A549 (cell line): ENCODE data around the gene FRMD4A. TPM values are rescaled to one million over a fixed set of nuclear protein-coding genes. Genes with fewer than 3 reads are reported as not detected.

ENCODE experiments used
- ATAC-seq, 2 experiments: fragments of 200-7000 bp in 1 of 2; fragments of >200 bp in 1 of 2; cut with Nextera tagmentation in 1 of 2; cut with Tn5 transposase in 1 of 2; 3 replicates each; pipeline versions ENCODE4 v1.8.0 to v1.9.1; 2018 to 2020; ENCODE audit warnings: mild to moderate bottlenecking in 1 of 2, moderate library complexity in 1 of 2
- CTCF ChIA-PET: fragments of 300-600 bp; sonication (Branson Sonifier 250); formaldehyde crosslinking; extraction: SDS; loops from one replicate; lab custom pipeline; 2021; ENCODE audit warnings: antibody characterized with exemption, inconsistent platforms; lab: Yijun Ruan, JAX
- POLR2A ChIA-PET: fragments of 350-600 bp; formaldehyde crosslinking; extraction: SDS; loops from one replicate; lab custom pipeline; 2021; ENCODE audit warnings: antibody characterized with exemption, inconsistent platforms; lab: Yijun Ruan, JAX
- DNase-seq, 2 experiments: peaks; one replicate each; pipeline versions ENCODE4 v3.0.0 to v3.0.0-alpha.2; 2011 to 2016; ENCODE audit warnings: low read depth in 1 of 2, low spot score in 1 of 2
- FAIRE-seq: peaks from 2 replicates; lab custom pipeline; 2011; peaks lifted over from hg19 to GRCh38; lab: Jason Lieb, UNC
- H3K27ac ChIP-seq, 2 experiments: fragments of >200 bp; sonication (Bioruptor Twin); formaldehyde crosslinking; 3 replicates each; pipeline ENCODE4 v1.5.1; 2016 to 2017
- H3K4me1 ChIP-seq: fragments of >200 bp; sonication (Bioruptor Twin); formaldehyde crosslinking; 3 replicates; pipeline ENCODE4 v1.6.1; 2016
- H3K4me2 ChIP-seq: fragments of >200 bp; sonication (Bioruptor Twin); formaldehyde crosslinking; 3 replicates; pipeline ENCODE4 v1.6.1; 2016
- H3K4me3 ChIP-seq: fragments of >200 bp; sonication (Bioruptor Twin); formaldehyde crosslinking; 3 replicates; pipeline ENCODE4 v1.5.1; 2016
- H3K9me3 ChIP-seq: fragments of >200 bp; sonication (Bioruptor Twin); formaldehyde crosslinking; 3 replicates; pipeline ENCODE4 v1.6.1; 2016
- ATOH8 ChIP-seq: fragments of 250-450 bp; sonication (Bioruptor Pico); IDR thresholded peaks from 2 replicates; pipeline ENCODE4 v1.5.0; 2020; ENCODE audit warnings: low read depth, mild to moderate bottlenecking, moderate library complexity
- BCL3 ChIP-seq: fragments of >200 bp; sonication (Bioruptor Twin); formaldehyde crosslinking; IDR thresholded peaks from 3 replicates; pipeline ENCODE4 v1.6.1; 2016
- BHLHE40 ChIP-seq: IDR thresholded peaks from 2 replicates; pipeline ENCODE4 v1.6.1; 2012; ENCODE audit warnings: low read depth, low read length, inconsistent platforms
- CEBPB ChIP-seq, 2 experiments: fragments of >200 bp in 1 of 2; sonication (Bioruptor Twin) in 1 of 2; formaldehyde crosslinking in 1 of 2; IDR thresholded peaks; 2 replicates each; pipeline ENCODE4 v1.6.1; 2012 to 2016
- CHD2 ChIP-seq: fragments of 150-350 bp; IDR thresholded peaks from 2 replicates; pipeline ENCODE4 v1.6.1; 2014; ENCODE audit warnings: low read length; ENCODE audit not compliant: partially characterized antibody
- E2F6 ChIP-seq: IDR thresholded peaks from 2 replicates; pipeline ENCODE4 v1.6.1; 2012; ENCODE audit warnings: low read depth, borderline replicate concordance
- FOSL2 ChIP-seq, 2 experiments: fragments of 450-650 bp in 1 of 2; fragments of >200 bp in 1 of 2; sonication (Bioruptor Twin) in 1 of 2; formaldehyde crosslinking; IDR thresholded peaks; 2 replicates each; pipeline versions ENCODE4 v1.5.0 to v1.6.1; 2016 to 2020; ENCODE audit warnings: mild to moderate bottlenecking in 1 of 2, moderate library complexity in 1 of 2
- FOXS1 ChIP-seq: fragments of 250-450 bp; sonication (Bioruptor Pico); IDR thresholded peaks from 2 replicates; pipeline ENCODE4 v1.5.0; 2020; ENCODE audit warnings: mild to moderate bottlenecking, moderate library complexity
- HMGXB4 ChIP-seq: fragments of 250-450 bp; sonication (Bioruptor Pico); IDR thresholded peaks from 2 replicates; pipeline ENCODE4 v1.5.0; 2021; ENCODE audit warnings: mild to moderate bottlenecking, moderate library complexity, borderline replicate concordance
- HOXB13 ChIP-seq: fragments of 250-450 bp; sonication (Bioruptor Pico); IDR thresholded peaks from 2 replicates; pipeline ENCODE4 v1.5.0; 2020; ENCODE audit warnings: low read depth, mild to moderate bottlenecking, moderate library complexity
- JUNB ChIP-seq: fragments of >200 bp; sonication (Bioruptor Twin); formaldehyde crosslinking; IDR thresholded peaks from 2 replicates; pipeline ENCODE4 v1.6.1; 2016
- KDM1A ChIP-seq: fragments of 200-600 bp; sonication (generic); IDR thresholded peaks from 2 replicates; pipeline ENCODE4 v1.6.1; 2016; ENCODE audit warnings: low read depth, mild to moderate bottlenecking
- MAFK ChIP-seq: fragments of 450-650 bp; IDR thresholded peaks from 2 replicates; pipeline ENCODE4 v1.6.1; 2014; ENCODE audit not compliant: partially characterized antibody
- MAX ChIP-seq: IDR thresholded peaks from 2 replicates; pipeline ENCODE4 v1.6.1; 2012
- MAZ ChIP-seq: fragments of 150-350 bp; IDR thresholded peaks from 2 replicates; pipeline ENCODE4 v1.6.1; 2014; ENCODE audit warnings: antibody characterized with exemption, low read depth, low read length, borderline replicate concordance
- POLR2AphosphoS2 ChIP-seq: conservative IDR thresholded peaks from 2 replicates; pipeline ENCODE4 v1.6.1; 2012; ENCODE audit warnings: low read length, improper control_type of control experiment, inconsistent platforms
- RARB ChIP-seq: fragments of 250-450 bp; sonication (Bioruptor Pico); IDR thresholded peaks from 2 replicates; pipeline ENCODE4 v1.8.0; 2021; ENCODE audit warnings: mild to moderate bottlenecking, moderate library complexity
- SMC3 ChIP-seq: fragments of >200 bp; sonication (Bioruptor Twin); formaldehyde crosslinking; IDR thresholded peaks from 3 replicates; pipeline ENCODE4 v1.6.1; 2018; ENCODE audit warnings: inconsistent platforms
- TFCP2L1 ChIP-seq: fragments of 250-450 bp; sonication (Bioruptor Pico); IDR thresholded peaks from 2 replicates; pipeline ENCODE4 v1.5.0; 2021; ENCODE audit warnings: mild to moderate bottlenecking
- USF2 ChIP-seq: fragments of 450-650 bp; IDR thresholded peaks from 2 replicates; pipeline ENCODE4 v1.6.1; 2014; ENCODE audit warnings: antibody characterized with exemption
- ZFP36 ChIP-seq: fragments of 450-650 bp; IDR thresholded peaks from 2 replicates; pipeline ENCODE4 v1.6.1; 2014; ENCODE audit warnings: borderline replicate concordance; ENCODE audit not compliant: partially characterized antibody
- ZNF302 ChIP-seq: fragments of 250-450 bp; sonication (Bioruptor Pico); IDR thresholded peaks from 2 replicates; pipeline ENCODE4 v1.9.0; 2021; ENCODE audit warnings: inconsistent platforms, mild to moderate bottlenecking, moderate library complexity
- ZSCAN20 ChIP-seq: fragments of 250-450 bp; sonication (Bioruptor Pico); IDR thresholded peaks from 2 replicates; pipeline ENCODE4 v1.8.0; 2022; ENCODE audit warnings: mild to moderate bottlenecking, moderate library complexity
- WGBS: methylation state at CpG from one replicate; pipeline ENCODE4 v1.1.6; 2017; ENCODE audit errors: missing lambda C conversion rate; 5-methylcytosine and 5-hydroxymethylcytosine counted together
- polyA plus RNA-seq, 4 experiments: library from polyadenylated mRNA; depleted of rRNA in 3 of 4; stranded (reverse); fragments of >200 nt; fragmentation: RNase III in 1 of 4; extraction: RNeasy Plus Mini Kit Qiagen cat#74134 plus additional on column Dnase treatment in 1 of 4; gene quantifications; 2 replicates in 3 of 4; 3 replicates in 1 of 4; pipeline ENCODE4 v1.2.3, GENCODE V29; 2011 to 2017

FRMD4A gene
- polyA plus RNA-seq, 2 of the 4 experiments (the other 2 are of a cell fraction) = 2.5 to 4.7 TPM

GRCh38 chr10:14296065-14296709 lies 34.5 kb downstream of the FRMD4A start:
- ATAC-seq (no peak), DNase-seq (no peak), FAIRE-seq (no peak)
- CTCF ChIA-PET = no interaction called here
- no peaks in the 10 kb centered on the region for H3K4me1 ChIP-seq
- no peak overlapping the region for H3K4me2 ChIP-seq
- no peak overlapping the region for H3K27ac ChIP-seq
- H3K9me3 ChIP-seq = peaks cover 6% of the 10 kb centered on the region; the same call in 1 of the 3 replicates
- H3K4me3 ChIP-seq = no peak overlapping the region
- POLR2A ChIA-PET = no interaction called here
- WGBS = 26% methylated on average over 9 of the region's 9 CpGs
- no peak for TF ChIP-seq E2F6
- no peak for TF ChIP-seq HMGXB4
- TF ChIP-seq FOSL2 (IDR thresholded peaks at IDR 0.05) = no peak
- no peak for TF ChIP-seq FOSL2 (CRISPR knock-in tag; IDR thresholded peaks at IDR 0.05)
- no peak for TF ChIP-seq ZNF302
- TF ChIP-seq ZSCAN20 = no peak
- TF ChIP-seq JUNB = no peak
- TF ChIP-seq CEBPB (IDR thresholded peaks at IDR 0.05) = no peak
- TF ChIP-seq KDM1A = no peak

- WGBS = 43% methylated on average over 14 of the region's 14 CpGs
- CTCF ChIA-PET = no interaction called here
These were observed 36.2 kb downstream of the FRMD4A start for GRCh38 chr10:14294347-14295059.

More at GRCh38 chr10:14294347-14295059, 36.2 kb downstream of the FRMD4A start:
- no peaks in the 10 kb centered on the region for H3K4me1 ChIP-seq
- ATAC-seq = no peak
- H3K27ac ChIP-seq = no peak overlapping the region
- TF ChIP-seq FOXS1 (CRISPR knock-in tag) = no peak
- no peak for TF ChIP-seq MAFK
- no peak for TF ChIP-seq KDM1A
- no peak for TF ChIP-seq MAX
- TF ChIP-seq BCL3 = no peak
- TF ChIP-seq MAZ = no peak
- TF ChIP-seq TFCP2L1 = no peak
- TF ChIP-seq ZFP36 = no peak
- no peak for TF ChIP-seq CEBPB (IDR thresholded peaks at IDR 0.05)
- no peak for TF ChIP-seq POLR2AphosphoS2
- no peak for TF ChIP-seq RARB (CRISPR knock-in tag)
- TF ChIP-seq HOXB13 (CRISPR knock-in tag) = no peak
- no peak for TF ChIP-seq BHLHE40
- no peak for TF ChIP-seq CHD2
- TF ChIP-seq ATOH8 (CRISPR knock-in tag) = no peak
- no peak for TF ChIP-seq SMC3
- TF ChIP-seq ZSCAN20 = no peak
- no peak for TF ChIP-seq USF2
- no peak overlapping the region for H3K4me2 ChIP-seq
- no peak for DNase-seq
- H3K4me3 ChIP-seq = no peak overlapping the region
- FAIRE-seq = no peak
- peaks cover 15% of the 10 kb centered on the region; the same call in 1 of the 3 replicates for H3K9me3 ChIP-seq
- POLR2A ChIA-PET = no interaction called here
